ENCODE data around the gene TMEM9B. TPM values are rescaled to one million over a fixed set of nuclear protein-coding genes. Genes with fewer than 3 reads are reported as not detected.
A peak's percentile ranks its signal among the peaks of the same experiment; 100 is the strongest.
"Not testable (repeated sequence)": the region's sequence is repeated elsewhere in the genome, so short reads cannot be mapped to it uniquely, and the experiment has no call there.

TMEM9B gene
- total RNA-seq, 1 donor from 2014 or later: 32.9 TPM

- not testable (repeated sequence) for DNase-seq (ENCODE audit: low spot score)
These were observed 15.1 kb upstream of the TMEM9B start for GRCh38 chr11:8979365-8979764.

DNA sequence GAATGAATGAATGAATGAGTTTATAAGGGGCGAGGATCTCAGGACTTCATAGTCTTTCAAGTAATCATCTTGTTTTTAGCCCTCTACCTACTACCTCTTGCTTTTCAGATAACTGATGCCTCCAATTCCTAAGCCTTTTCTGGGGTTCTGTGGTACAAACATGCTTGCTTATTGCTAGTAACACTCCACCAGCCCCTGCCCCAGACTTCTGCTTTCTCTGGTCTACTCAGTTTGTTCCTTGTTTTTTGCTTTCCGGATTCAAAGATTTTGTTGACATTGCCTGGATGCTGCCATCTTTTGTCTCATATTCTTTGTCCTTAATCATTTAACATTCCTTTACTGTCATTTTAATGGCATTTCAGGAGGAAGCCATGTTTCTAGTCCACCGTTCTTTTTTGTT lies 8.9 kb upstream of the TMEM9B start:
- no peak for DNase-seq (ENCODE audit: low spot score)

GRCh38 chr11:8971924-8972316 lies 7.7 kb upstream of the TMEM9B start:
- no peak for DNase-seq (ENCODE audit: low spot score)

DNA sequence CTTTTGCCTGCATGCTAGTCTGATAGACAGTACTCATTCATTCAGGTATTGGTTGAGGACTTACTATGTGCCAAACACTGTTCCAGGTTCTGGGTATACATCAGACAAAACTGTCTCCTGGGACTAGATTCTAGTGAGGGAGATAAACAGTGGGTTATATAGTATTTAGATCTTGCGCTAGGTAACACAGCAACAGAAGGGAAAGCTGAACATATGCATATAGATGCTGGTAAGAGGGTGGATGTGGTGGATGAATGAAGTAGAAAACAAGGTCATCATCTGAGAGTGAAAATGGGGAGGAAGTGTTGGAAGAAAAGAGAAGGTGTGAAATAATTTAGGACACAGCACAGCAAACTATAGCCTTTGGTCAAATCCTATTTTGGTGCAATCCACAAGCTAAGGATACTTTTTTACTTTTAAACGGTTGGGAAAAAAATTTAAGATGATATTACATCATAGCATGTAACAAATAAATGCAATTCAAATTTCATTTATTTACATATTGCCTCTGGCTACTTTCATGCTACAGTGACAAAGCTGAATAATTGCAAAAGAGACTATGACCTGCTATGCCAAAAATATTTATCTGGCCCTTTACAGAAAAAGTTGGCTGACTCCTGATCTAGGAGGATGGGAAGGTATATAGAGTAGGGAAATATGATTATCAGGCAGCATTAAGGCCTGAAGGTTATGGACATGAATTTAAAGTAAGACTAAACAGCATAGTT lies 7.1 kb upstream of the TMEM9B start:
- no peak for DNase-seq (ENCODE audit: low spot score)

DNA sequence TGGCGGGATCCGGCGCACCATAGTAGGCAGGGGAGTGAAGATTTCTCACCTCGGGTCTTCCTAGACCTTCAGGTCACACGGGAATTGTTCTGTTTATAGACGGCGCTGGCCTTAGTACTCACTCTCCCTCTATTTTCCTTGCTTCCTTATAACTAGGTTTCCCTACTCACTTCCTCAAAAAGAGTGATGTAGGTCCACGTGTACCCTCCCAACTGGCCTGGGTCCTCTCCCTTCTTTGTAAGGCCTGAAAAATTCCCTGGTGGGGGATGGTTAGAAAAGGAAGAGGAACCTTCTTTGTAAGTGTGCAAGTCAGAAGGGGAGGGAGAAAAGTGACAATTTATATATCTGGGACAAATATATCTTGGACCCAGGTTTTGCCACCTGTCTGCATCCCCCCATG lies 2.9 kb upstream of the TMEM9B start:
- DNase-seq (ENCODE audit: low spot score): no peak

DNA sequence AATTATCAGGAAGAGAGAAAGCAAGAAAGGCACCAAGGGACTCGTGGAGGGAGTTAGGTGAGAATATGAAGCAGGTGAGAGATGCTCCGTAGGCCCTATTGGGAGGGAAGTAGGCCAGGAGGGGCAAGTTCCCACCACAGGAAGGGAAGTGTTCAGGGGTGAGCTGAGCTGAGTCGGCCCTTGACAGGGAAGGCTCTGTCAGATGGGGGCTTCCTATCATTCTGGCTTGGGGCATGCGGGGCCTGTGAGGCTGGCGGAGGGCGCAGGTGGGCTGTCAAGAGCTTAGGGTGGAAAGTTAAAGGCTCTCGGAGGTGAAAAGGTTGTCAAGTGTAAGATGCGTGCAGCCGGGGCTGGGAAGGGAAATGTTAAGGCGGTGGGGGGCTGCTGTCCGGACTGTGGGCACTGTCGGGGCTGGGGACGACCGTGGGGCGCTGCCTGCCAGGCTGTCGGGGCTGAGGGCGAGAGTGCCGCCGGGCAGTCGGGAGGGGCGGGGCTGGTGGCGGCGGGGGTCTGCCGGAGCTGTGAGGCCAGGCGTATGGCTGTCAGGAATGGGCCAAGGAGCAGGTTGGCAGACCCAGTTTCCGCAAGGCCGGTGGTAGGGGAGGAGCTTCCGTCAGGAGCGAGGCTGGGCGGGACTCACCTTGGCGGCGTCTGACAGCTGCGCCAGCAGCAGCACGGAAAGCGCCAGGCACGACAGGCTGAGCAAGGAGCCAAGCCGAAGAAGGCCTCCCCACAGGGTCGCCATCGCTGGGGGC lies 496 bp downstream of the TMEM9B start:
- DNase-seq (ENCODE audit: low spot score): peak; percentile 93

DNA sequence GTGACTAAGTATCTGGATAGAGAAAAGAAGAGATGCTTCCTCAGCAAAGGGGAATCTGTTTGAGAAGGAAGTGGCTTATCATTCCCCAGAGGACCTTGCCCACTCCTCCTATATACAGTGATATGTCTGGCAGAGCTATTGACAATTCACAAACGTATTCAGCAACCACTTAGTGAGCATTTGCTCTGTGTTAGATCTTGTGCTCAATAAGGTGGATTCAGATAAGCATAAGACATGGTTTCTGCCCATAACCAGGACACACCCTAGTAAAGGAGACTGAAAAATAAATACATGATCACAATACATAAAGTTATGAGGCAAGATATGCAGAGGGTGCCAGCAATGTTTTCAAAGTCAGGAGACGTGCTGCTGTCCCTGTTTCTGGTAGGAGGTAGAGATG lies 1.4 kb downstream of the TMEM9B start:
- no peak for DNase-seq (ENCODE audit: low spot score)

DNA sequence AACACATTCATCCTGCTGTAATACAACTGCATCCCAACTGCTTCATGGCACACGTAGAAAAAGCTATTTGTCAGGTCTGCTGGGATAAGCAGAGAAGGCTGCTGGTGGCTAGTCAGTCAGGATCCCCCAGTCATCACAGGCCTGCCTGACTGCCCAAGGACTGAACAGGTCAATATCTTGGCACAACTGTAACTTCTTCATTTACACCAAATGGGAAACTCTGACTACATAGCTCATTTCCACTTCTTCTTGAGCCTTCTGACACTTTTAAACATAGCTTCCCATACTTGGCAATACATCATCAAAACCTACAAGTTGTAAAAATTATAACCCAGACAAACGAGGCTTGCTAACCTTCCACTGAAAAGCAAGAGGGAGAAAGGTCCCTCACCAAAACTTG lies 2.8 kb downstream of the TMEM9B start:
- no peak for DNase-seq (ENCODE audit: low spot score)

GRCh38 chr11:8959546-8960166 lies 4.6 kb downstream of the TMEM9B start:
- no peak for DNase-seq (ENCODE audit: low spot score)

- no peak for DNase-seq (ENCODE audit: low spot score)
These were observed 7.4 kb downstream of the TMEM9B start for GRCh38 chr11:8956860-8957259.

DNA sequence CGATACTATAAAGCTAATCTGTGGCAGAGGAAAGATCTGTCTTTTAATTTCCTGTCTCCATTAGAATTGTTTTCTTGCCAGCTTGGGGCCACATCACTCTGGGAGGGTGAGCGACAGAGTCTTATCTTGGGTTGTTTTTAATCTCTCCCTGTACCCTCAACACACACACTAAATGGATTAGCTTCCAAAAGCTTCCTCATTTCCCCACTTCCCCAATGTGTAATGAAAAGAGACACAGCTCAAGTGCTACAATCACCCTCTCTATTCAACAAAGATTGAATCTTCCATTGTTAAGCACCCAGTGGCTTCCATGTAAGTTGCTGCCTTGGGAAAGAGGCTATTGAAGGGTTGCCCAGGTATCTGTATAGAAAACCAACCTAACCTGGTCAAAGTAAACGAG lies 15.4 kb downstream of the TMEM9B start:
- no peak for DNase-seq (ENCODE audit: low spot score)

DNA sequence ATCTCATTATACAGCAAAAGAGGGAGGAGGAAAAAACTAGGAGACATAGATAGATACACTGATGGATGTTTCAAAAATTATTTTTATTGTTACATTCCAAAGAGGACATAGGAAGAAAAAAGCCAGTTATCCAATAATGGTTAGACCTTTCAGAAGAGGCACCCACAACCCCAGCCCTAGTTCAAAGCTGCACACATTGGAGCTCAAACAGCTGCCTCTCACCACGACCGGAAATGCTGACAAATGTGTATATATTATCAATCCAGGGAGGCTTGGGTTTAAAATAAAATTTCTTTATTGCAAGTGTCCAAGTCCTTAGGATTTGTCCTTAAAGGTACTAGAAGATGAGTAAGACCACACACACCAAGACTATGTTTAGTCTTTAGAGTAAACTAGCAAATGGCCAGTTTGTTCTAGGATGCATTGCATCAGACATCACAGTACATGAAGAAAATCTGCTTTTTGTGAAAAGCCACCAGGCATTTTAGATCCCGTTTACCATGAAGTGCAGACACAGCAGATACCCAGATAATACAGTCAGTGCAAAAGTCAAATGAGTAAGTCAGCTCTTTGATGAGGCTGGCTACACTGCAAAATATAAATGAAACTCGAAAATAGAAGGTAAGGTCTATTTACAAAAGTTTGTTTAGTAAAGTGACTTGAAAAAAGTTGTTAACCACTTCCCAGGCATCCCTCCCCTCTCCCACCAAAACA lies 16.9 kb downstream of the TMEM9B start:
- DNase-seq (ENCODE audit: low spot score): no peak

DNA sequence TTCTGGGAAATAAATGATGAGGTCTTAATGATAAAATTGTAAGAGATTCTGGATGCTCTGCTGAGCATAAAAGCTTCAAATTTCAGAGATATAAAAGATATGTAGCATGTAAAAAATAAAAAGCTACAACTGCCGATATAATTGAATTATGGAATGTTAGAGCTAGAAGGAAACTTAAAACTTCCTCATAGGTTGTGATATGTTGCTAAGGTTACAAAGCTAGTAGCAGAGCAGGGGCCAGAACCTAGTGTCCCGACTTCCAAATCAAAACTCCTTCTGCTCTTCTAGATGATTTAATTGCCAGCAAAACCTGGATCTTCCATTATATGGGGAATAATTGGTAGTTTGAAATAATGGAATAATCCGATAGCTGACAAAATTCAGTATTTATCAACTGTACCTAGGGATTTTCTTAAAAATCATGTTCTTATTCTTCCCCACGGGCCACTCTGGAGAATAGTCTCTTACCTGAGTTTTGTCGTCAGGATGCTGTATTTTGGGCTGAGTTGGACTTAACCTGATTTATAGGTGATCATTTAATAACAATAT lies 21.6 kb downstream of the TMEM9B start, which contains the start of gene ASCL3:
Gene ASCL3, minus strand, starts transcription at position 499 of the 549 bp plus-strand sequence. CDS start 4,855 bp downstream, outside the sequence.
- DNase-seq (ENCODE audit: low spot score): no peak

DNA sequence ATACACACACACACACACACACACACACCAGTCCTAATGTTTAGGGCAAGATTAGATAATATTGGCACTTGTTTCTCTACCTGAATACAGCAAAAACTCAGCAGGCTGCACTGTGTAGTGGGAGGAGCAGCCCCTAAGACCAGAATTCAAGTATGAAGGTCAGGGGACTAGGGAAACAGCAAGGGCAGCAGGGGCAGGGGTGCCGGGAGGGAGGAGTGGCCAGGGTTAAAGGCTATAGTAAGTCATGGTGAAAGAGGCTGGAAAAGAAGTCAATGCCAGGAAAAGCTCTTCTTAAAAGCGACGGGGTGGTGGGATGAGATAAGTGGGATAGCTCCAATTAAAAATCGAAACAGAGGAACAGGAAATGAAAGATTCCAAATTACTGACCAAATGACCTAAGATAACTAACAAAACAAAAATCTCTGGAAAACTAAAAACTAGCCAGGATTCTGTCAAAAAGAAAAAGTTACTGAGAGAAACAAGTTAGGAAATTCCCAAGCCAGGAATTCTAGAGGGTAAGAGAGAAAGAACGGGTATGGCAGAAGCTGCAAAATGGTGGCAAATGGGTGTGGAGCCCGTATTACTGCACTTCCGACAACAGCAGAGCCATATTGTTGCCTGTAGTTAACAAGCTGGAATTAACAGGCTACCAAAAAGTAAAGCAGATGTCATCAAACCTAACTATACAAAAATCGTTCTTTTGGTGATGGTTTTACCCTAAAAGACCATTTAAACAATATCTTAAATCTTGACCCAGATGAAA lies 22.7 kb downstream of the TMEM9B start:
- DNase-seq (ENCODE audit: low spot score): no peak

DNA sequence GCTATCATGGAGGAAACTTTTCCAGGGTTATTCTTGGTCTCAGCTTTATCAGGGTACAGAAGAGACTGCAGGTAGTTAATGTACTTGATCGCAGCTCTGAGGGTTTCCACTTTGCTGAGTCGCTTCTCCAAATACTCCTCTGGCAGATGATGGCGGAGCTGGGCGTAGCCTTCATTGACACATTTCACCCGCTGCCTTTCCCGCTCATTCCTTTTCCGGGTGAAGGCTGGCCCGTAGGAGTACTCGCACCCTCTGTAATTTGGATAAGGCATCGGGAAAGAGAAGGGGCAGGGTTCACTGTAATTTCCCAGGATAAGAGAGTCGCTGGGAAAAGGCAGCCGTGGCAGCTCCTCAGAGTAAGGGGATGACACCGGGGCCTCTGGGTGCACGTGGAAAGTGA lies 26.6 kb downstream of the TMEM9B start:
- DNase-seq (ENCODE audit: low spot score): no peak

GRCh38 chr11:8937159-8937558 lies 27.1 kb downstream of the TMEM9B start:
- peak; percentile 51 for DNase-seq (ENCODE audit: low spot score)

DNA sequence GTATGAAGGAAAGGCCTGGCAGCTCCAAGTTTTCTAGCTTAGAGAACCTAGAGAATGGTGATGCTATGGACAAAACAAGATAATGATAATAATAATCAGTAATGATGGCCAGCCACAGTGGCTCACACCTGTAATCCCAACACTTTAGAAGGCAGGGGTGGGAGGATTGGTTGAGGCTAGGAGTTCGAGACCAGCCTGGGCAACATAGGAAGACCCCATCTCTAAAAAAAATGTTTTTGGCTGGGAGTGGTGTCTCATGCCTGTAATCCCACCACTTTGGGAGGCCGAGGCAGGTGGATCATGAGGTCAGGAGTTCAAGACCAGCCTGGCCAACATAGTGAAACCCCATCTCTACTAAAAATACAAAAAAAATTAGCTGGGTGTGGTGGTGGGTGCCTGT lies 28.5 kb downstream of the TMEM9B start:
- peak; percentile 16 for DNase-seq (ENCODE audit: low spot score)

- DNase-seq (ENCODE audit: low spot score): no peak
These were observed 29.3 kb downstream of the TMEM9B start for GRCh38 chr11:8934742-8935488.

- peak; percentile 67 for DNase-seq (ENCODE audit: low spot score)
These were observed 30.3 kb downstream of the TMEM9B start for GRCh38 chr11:8933931-8934330.
